Endothelial cell of umbilical vein (primary cell): ENCODE results near the gene RACGAP1. TPM values are rescaled to one million over a fixed set of nuclear protein-coding genes. Genes with fewer than 3 reads are reported as not detected.

Source experiments
- BruUV-seq: library from RNA; stranded (reverse); fragments of 400-500 nt; replicated peaks from 2 replicates; lab custom pipeline; 2021; lab: Mats Ljungman, UMichigan
- CTCF ChIA-PET: fragments of 300-600, 350-600 bp; sonication (Branson Sonifier 250); formaldehyde crosslinking; loops from one replicate; lab custom pipeline; 2021; ENCODE audit warnings: antibody characterized with exemption, inconsistent platforms; lab: Charles Lee
- POLR2A ChIA-PET: fragments of 300-600, 350-600 bp; sonication (Branson Sonifier 250); formaldehyde crosslinking; loops from one replicate; lab custom pipeline; 2021; ENCODE audit warnings: antibody characterized with exemption, inconsistent platforms; lab: Charles Lee
- DNase-seq: peaks from one replicate; pipeline ENCODE4 v3.0.0-alpha.2; 2011; ENCODE audit warnings: low read depth, low spot score
- FAIRE-seq: peaks from 2 replicates; lab custom pipeline; 2011; peaks lifted over from hg19 to GRCh38; lab: Jason Lieb, UNC
- H2AFZ ChIP-seq: 2 replicates; pipeline ENCODE4 v1.6.0; 2012; ENCODE audit warnings: low read depth, low read length, control low read depth, inconsistent platforms
- H3K27ac ChIP-seq: 2 replicates; pipeline ENCODE4 v1.5.1; 2011; ENCODE audit warnings: low read depth, mild to moderate bottlenecking, control low read depth, low read length, moderate library complexity; ENCODE audit not compliant: insufficient read depth
- H3K27me3 ChIP-seq, 2 experiments: 2 replicates each; pipeline versions ENCODE4 v1.6.0 to v1.6.1; 2011; ENCODE audit warnings: low read length in 2 of 2, mixed read lengths in 1 of 2; ENCODE audit not compliant: control insufficient read depth in 2 of 2, insufficient read depth in 2 of 2
- H3K36me3 ChIP-seq, 2 experiments: 2 replicates in 1 of 2; 3 replicates in 1 of 2; pipeline ENCODE4 v1.5.1; 2011; ENCODE audit warnings: low read length in 2 of 2, mild to moderate bottlenecking in 1 of 2, moderate library complexity in 1 of 2; ENCODE audit not compliant: control insufficient read depth in 2 of 2, insufficient read depth in 2 of 2; ENCODE audit errors: extremely low read depth in 1 of 2
- H3K4me1 ChIP-seq: 3 replicates; pipeline ENCODE4 v1.5.1; 2011; ENCODE audit warnings: mild to moderate bottlenecking, low read length; ENCODE audit not compliant: control insufficient read depth, insufficient read depth; ENCODE audit errors: extremely low read depth
- H3K4me2 ChIP-seq: 2 replicates; pipeline ENCODE4 v1.6.1; 2011; ENCODE audit warnings: low read length, control low read depth, mixed read lengths; ENCODE audit not compliant: insufficient read depth
- H3K4me3 ChIP-seq, 3 experiments: fragments of 200-600 bp in 1 of 3; sonication (generic), shearing (Covaris generic) in 1 of 3; replicated peaks in 1 of 3; 2 replicates each; pipeline ENCODE4 v1.5.1; 2011 to 2016; ENCODE audit warnings: control low read depth in 3 of 3, low read length in 3 of 3, mild to moderate bottlenecking in 2 of 3, inconsistent platforms in 1 of 3, low read depth in 1 of 3, moderate library complexity in 1 of 3; ENCODE audit not compliant: insufficient read depth in 1 of 3
- H3K79me2 ChIP-seq: 2 replicates; pipeline ENCODE4 v1.6.0; 2012; ENCODE audit warnings: low read length, inconsistent platforms; ENCODE audit not compliant: control insufficient read depth, insufficient read depth
- H3K9ac ChIP-seq: replicated peaks from 2 replicates; pipeline ENCODE3; 2011; ENCODE audit warnings: low read length, control low read depth; ENCODE audit not compliant: insufficient read depth; ENCODE audit errors: extremely low read depth
- H3K9me1 ChIP-seq: replicated peaks from 3 replicates; pipeline ENCODE4 v1.6.0; 2011; ENCODE audit warnings: mild to moderate bottlenecking, low read length; ENCODE audit not compliant: control insufficient read depth, insufficient read depth; ENCODE audit errors: extremely low read depth
- H3K9me3 ChIP-seq: replicated peaks from 2 replicates; pipeline ENCODE4 v1.5.1; 2012; ENCODE audit warnings: low read length, inconsistent platforms; ENCODE audit not compliant: control insufficient read depth, insufficient read depth
- H4K20me1 ChIP-seq: replicated peaks from 2 replicates; pipeline ENCODE3; 2011; ENCODE audit warnings: mild to moderate bottlenecking, low read length; ENCODE audit not compliant: control insufficient read depth, insufficient read depth; ENCODE audit errors: extremely low read depth
- CTCF ChIP-seq, 2 donors: IDR thresholded peaks; 1 replicate in 1 of 2; 2 replicates in 1 of 2; pipeline ENCODE4 v1.5.1; 2011; ENCODE audit warnings: low read length in 2 of 2, mild to moderate bottlenecking in 2 of 2, moderate library complexity in 2 of 2, control low read depth in 1 of 2, inconsistent platforms in 1 of 2, low read depth in 1 of 2; ENCODE audit not compliant: insufficient read depth in 1 of 2; ENCODE audit errors: extremely low read depth in 1 of 2
- EZH2 ChIP-seq: IDR thresholded peaks from 2 replicates; pipeline ENCODE4 v1.6.1; 2012; ENCODE audit warnings: borderline replicate concordance, low read depth, mild to moderate bottlenecking, moderate library complexity, low read length, inconsistent platforms; ENCODE audit not compliant: severe bottlenecking
- FOS ChIP-seq: IDR thresholded peaks from 2 replicates; pipeline ENCODE4 v1.6.1; 2011; ENCODE audit warnings: mild to moderate bottlenecking, low read length, moderate library complexity, borderline replicate concordance; ENCODE audit not compliant: insufficient read depth
- GATA2 ChIP-seq: IDR thresholded peaks from 2 replicates; pipeline ENCODE4 v1.7.0; 2011; ENCODE audit warnings: low read depth, mild to moderate bottlenecking, moderate library complexity, mixed read lengths, low read length; ENCODE audit not compliant: insufficient read length, insufficient read depth
- JUN ChIP-seq: IDR thresholded peaks from 2 replicates; pipeline ENCODE4 v1.6.1; 2011; ENCODE audit warnings: borderline replicate concordance, low read depth; ENCODE audit not compliant: insufficient read length, insufficient read depth
- MAX ChIP-seq: IDR thresholded peaks from 2 replicates; pipeline ENCODE4 v1.6.1; 2011; ENCODE audit not compliant: insufficient read depth, insufficient read length
- MYC ChIP-seq: IDR thresholded peaks from one replicate; pipeline ENCODE4 v1.6.1; 2011; ENCODE audit warnings: mild to moderate bottlenecking, low read depth, low read length
- POLR2A ChIP-seq: IDR thresholded peaks from 2 replicates; pipeline ENCODE4 v1.6.1; 2012; ENCODE audit warnings: low read depth, mild to moderate bottlenecking, control low read depth, low read length
- POLR2AphosphoS5 ChIP-seq: IDR thresholded peaks from 2 replicates; pipeline ENCODE4 v1.6.1; 2012; ENCODE audit warnings: low read depth, mild to moderate bottlenecking, control low read depth, low read length, moderate library complexity; ENCODE audit not compliant: insufficient read depth
- dilution Hi-C: fragments of 300-500 bp; cut with MboI; formaldehyde crosslinking; loops from one replicate; pipeline ENCODE4 v1.15.0; 2019; ENCODE audit warnings: low sequenced_read_pairs; ENCODE audit not compliant: extremely low pct_ligation_motif_present
- intact Hi-C: fragments of 100-400 bp; cut with micrococcal nuclease; formaldehyde crosslinking; loops from one replicate; pipeline ENCODE4 v1.10.0; 2022
- polyA plus RNA-seq, 4 experiments: library from polyadenylated mRNA; depleted of rRNA in 3 of 4; stranded (reverse) in 3 of 4; unstranded in 1 of 4; fragments of >200 nt; gene quantifications; 2 replicates each; pipeline versions ENCODE4 v1.2.1 to v1.2.3, GENCODE V29; 2011 to 2012; ENCODE audit warnings: missing spikeins in 1 of 4
- total RNA-seq: library from RNA; stranded (reverse); gene quantifications from 2 replicates; pipeline ENCODE4 v1.2.3, GENCODE V29; 2021

RACGAP1 gene
- total and polyA plus RNA-seq, 2 donors (not counting 3 experiments of a cell fraction or from before 2014, with no cell fraction given) = 16.5 to 56.3 TPM

GRCh38 chr12:50018154-50018553 is 7.1 kb downstream of the RACGAP1 start:
- Histone ChIP-seq H3K4me1 (peaks cover 7% of the 10 kb centered on the region), H3K79me2 (peaks cover 87% of the 10 kb centered on the region), H3K36me3 (no peaks in the 10 kb centered on the region), H3K27ac (no peak overlapping the region), H2AFZ (no peak overlapping the region), H3K9me1 (no peaks in the 10 kb centered on the region), H3K9me3 (no peaks in the 10 kb centered on the region), H4K20me1 (no peaks in the 10 kb centered on the region), H3K4me2 (no peak overlapping the region), H3K9ac (no peak overlapping the region), H3K27me3 (no peaks in the 10 kb centered on the region), H3K4me3 (no peak overlapping the region)
- FAIRE-seq (no peak), DNase-seq (no peak)
- dilution Hi-C loops (no loop called here), intact Hi-C loops (no loop called here)
- no TSS peak for BruUV-seq
- ChIA-PET POLR2A (no interaction called here), CTCF (interaction anchor here (0.9 to 2.0 kb wide), 6 partner anchors 8 to 51 kb away, joined by 3 to 8 read pairs (median 6); no protein-coding TSS in a partner anchor)
- TF ChIP-seq FOS (no peak), JUN (no peak), GATA2 (no peak), MAX (no peak)

- intact Hi-C loops (no loop called here), dilution Hi-C loops (no loop called here)
- Histone ChIP-seq H3K4me2 (peak overlapping the region; percentile 34), H4K20me1 (no peaks in the 10 kb centered on the region), H3K4me3 (no peak overlapping the region), H3K9ac (no peak overlapping the region), H3K36me3 (no peaks in the 10 kb centered on the region), H3K79me2 (peaks cover 81% of the 10 kb centered on the region), H3K9me3 (no peaks in the 10 kb centered on the region), H3K27ac (no peak overlapping the region), H3K4me1 (peaks cover 7% of the 10 kb centered on the region), H3K9me1 (no peaks in the 10 kb centered on the region), H2AFZ (no peak overlapping the region), H3K27me3 (no peaks in the 10 kb centered on the region)
- ChIA-PET CTCF (interaction anchor here (1.0 to 2.0 kb wide), 8 partner anchors 8 to 67 kb away, joined by 3 to 8 read pairs (median 5); partner anchors contain the start of gene SMARCD1), POLR2A (no interaction called here)
- BruUV-seq = no TSS peak
- DNase-seq (no peak), FAIRE-seq (no peak)
- TF ChIP-seq EZH2 (no peak), POLR2AphosphoS5 (no peak), MYC (no peak), GATA2 (no peak), POLR2A (no peak), CTCF (IDR thresholded peaks at IDR 0.05; ENCODE audit: extremely low read depth in 1 of 2, insufficient read depth in 1 of 2, low read depth in 1 of 2, low read length in 2 of 2) (no peak), MAX (no peak), FOS (no peak), JUN (no peak)
Measured at GRCh38 chr12:50017641-50018040, 7.7 kb downstream of the RACGAP1 start.
